AML-193 (cell line): ENCODE data around the gene MKS1.
A peak's percentile ranks its signal among the peaks of the same experiment; 100 is the strongest.

Source experiments
- DNase-seq, 2 experiments: peaks; one replicate each; lab custom pipeline; 2025; lab: John Stamatoyannopoulos, UW

MKS1 gene

DNA sequence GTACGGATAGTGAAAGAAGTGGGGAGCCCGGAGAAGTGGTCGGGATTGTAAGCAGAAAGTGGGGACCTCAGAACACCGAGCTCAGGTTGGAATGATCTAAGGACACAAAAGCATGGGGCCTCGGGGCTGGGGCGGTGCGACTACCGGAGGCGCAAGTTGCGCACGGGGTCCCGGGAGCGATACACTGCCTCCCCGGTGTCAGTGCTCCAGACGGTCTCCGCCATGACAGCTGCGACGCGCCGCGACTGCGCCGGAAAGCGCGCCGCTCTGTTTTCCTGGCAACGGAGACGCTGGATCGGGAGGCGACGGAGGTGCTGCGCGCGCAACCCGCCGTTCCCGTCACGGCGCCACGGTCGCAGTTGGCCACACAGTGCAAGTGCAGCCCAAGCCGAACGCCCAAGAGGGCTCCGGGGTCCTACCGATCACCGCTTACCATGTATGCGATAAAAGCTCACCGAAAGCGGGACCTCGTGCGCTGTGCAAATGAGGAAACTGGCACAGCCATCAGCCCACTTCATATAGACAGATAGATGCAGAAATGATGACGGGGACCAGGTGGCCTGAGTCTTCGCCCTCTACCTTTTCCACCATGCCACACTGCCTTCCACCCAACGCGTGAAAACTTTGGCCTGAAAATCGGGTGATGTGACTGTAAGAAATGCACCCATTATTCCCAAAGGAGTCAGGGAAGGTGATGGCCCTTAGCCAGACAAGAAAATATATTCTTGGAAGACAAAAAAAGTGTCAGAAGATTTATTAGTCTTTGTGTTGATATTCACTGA lies at the start of gene MKS1:
Gene MKS1 (minus strand): TSS at position 249 of the 782 bp plus-strand sequence. CDS start 25 bp downstream, at position 224.
- peak; percentile 96 for DNase-seq

DNA sequence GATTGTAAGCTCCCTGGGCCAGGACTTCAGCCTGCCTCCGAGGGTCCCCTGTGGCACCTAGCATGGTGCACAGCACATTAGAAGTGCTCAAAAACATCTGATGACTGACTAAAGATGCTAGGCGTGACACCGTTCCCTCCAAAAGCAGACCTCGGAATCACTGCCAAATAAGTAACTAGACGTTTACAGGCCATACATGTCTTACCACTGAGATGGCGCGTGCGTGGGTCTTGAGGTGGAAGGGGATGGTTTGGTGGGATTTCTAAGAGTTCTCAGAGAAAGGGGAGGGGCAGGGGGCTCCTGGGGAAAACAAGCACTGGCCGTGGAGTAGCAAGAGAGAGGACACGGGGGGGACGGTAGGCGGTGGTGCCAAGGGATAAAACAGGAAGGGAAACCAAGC lies 49.3 kb upstream of the MKS1 start:
- DNase-seq: no peak

DNA sequence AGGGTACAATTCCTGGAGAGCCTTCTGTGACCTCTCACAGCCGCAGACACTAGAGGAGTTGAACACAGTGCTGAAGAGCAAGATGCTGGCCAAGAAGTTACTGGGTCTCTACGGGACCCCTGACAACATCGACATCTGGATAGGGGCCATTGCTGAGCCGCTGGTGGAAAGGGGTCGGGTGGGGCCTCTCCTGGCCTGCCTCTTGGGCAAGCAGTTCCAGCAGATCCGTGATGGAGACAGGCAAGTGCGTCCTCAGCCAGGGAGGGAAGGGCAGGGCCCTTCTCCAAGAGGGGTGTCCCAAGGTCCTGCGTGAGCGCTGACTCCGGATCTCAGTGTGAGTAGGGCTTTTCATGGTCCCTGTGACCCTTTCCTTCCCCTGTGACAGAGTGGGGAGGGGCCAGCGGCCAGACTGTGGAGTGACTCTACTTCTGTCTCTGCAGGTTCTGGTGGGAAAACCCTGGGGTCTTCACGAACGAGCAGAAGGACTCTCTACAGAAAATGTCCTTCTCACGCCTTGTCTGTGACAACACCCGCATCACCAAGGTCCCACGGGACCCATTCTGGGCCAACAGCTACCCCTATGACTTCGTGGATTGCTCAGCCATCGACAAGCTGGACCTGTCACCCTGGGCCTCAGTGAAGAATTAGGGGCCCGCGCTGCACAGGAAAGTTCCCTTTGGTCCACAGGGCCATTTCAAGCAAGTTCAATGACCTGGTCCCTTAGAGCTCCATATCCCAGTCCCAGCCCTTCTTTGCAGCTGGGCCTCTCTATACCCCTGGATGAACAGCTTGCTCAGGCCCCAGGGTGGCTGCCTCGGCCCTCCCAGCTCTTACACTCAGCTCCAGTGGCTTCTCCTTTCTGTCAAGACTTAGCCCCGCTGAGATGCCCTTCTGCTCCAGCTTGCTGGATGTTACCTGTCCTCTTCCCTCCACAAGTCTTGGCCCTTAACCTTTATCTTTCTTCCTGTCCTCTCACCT lies 48.6 kb upstream of the MKS1 start:
- DNase-seq: no peak

DNA sequence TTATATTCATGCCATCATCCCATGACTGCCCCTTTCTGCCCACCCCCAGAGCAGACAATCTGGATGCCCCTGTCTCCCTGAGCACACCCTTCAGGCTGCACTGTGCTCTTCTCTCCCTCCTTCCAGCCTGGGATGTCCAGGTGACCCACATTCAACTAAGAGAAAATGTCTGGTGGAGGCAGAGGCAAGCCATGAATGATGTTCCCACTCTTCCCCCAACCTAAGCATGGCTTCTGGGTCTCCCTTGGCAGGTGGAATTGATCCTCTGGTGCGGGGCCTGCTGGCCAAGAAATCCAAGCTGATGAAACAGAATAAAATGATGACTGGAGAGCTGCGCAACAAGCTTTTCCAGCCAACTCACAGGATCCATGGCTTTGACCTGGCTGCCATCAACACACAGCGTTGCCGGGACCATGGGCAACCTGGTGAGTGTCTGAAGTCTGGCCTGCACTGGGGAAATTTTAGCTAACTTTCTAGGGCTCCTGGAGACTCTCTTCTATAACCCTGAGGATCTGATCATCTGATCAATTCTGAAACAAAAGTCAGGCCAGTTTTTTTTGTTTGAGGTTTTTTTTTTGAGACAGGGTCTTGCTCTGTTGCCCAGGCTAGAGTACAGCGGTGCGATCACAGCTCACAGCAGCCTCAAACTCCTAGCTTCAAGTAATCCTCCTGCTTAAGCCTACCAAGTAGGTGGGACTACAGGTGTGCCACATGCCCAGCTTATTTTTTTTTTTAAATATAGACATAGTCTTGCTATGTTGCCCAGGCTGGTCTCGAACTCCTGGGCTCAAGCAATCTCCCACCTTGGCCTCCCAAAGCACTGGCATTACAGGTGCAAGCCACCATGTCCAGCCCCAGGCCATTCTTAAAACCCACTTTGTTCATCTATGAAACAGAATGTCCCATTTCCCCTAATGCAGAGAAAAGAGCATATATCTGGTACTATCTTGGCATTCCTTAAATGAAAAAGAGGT lies 47.1 kb upstream of the MKS1 start:
- DNase-seq: no peak

DNA sequence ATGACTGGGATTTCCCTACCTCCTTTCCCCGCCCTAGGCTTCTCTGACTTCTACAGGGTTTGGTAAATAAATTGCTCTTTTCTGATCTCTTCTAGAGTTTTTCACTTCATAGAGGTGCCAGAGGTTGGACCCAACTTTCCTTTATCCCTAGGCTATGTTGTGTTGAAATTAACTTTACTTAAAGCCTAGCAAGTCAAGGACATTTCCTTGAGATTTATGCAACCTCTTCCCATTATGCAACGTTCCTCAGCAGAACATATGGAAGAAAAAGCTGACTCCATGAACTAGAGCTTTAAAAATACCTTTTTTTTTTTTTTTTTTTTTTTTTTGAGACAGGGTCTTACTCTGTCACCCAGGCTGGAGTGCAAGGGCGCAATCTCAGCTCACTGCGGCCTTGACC lies 46.2 kb upstream of the MKS1 start:
- DNase-seq: peak; percentile 44 to 45

DNA sequence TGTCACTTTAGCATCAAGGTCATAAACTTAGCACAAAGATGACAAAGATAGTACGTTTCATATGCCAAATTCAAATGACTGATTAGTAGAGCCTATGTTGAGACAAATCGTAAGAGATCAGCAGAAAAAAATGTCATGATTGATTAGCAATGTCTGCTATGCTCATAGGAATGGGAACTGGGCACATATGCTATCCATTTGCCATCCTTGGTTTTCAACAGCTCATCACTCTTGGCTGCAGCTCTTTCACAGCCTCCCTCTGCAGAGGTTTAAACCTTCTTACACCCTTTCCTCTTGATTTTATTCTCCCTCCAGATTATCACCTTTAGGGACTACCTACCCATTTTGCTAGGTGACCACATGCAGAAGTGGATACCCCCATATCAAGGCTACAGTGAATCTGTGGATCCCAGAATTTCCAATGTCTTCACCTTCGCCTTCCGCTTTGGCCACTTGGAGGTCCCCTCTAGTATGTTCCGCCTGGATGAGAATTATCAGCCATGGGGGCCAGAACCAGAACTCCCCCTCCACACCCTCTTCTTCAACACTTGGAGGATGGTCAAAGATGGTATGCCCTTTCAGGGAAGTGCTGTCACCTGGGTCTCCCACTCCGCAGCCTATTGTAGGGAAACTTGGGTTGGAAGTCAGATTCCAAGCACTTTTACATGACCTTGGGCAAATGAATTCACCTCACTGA lies 45.5 kb upstream of the MKS1 start:
- DNase-seq: no peak

DNA sequence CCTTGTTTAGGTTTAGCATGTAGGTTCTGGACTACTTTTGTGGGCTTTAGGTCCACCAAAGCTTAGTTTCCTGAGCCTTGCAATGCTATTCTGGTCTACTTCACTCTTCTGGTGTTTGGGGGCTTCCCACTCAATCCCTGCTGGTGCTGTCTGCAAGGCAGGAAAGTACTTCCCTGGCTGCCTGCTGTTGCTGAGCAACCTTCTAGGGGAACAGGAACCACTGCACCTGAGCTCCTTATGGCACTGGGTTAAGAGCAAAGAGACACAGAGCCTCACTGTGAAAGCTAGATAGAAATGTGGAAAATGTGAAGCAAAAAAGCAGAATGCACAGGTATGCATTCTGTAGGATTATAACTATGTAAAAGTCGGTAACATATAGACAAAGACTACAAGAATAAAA lies 44.7 kb upstream of the MKS1 start:
- DNase-seq: no peak

DNA sequence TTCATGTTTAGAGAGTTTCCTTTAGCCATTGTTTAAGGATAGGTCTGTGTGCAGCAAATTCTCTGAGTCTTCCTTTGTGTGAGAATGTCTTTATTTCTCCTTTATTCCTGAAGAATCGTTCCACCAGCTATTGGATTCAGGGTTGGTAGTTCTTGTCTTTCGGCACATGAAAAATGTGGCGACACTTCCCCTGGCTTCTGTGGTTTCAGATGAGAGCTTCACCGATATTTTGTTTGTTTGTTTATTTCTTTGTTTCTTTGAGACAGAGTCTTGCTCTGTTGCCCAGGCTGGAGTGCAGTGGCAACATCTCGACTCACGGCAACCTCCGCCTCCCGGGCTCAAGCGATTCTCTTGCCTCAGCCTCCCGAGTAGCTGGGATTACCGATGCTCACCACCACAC lies 43.1 kb upstream of the MKS1 start:
- no peak for DNase-seq

DNA sequence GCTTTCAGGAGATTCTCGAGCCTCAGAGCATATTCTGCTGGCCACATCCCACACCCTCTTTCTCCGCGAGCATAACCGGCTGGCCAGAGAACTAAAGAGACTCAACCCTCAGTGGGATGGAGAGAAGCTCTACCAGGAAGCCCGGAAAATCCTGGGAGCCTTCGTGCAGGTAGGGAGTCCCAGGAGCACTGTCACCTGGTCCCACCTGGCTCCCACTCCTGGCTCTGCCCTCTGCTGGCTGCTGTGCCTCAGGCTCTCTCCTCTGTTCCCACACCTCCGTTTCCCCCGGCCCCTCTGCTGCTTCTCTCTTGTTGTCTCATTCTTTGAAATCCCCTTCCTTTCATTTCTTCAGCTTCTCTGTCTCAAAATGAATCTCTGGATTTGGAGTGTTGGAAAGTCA lies 35.7 kb upstream of the MKS1 start:
- DNase-seq: no peak

DNA sequence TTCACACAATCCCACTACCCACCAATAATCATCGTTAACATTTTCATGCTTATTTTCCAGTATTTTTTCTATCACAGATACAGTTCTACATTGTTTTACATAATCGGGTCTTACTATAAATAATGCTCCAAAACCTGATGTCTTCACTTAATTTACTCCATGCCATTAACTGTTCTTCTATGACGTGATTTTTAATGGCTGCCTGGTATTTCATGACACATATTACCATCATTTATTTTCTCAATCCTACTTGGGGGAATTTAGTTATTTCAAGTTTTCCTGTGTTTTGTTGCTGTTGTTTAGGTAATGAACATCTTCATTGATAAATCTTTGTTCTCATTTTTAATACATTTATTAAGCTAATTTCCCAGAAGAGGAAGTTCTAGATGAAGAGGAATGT lies 34.0 kb upstream of the MKS1 start:
- DNase-seq: no peak

DNA sequence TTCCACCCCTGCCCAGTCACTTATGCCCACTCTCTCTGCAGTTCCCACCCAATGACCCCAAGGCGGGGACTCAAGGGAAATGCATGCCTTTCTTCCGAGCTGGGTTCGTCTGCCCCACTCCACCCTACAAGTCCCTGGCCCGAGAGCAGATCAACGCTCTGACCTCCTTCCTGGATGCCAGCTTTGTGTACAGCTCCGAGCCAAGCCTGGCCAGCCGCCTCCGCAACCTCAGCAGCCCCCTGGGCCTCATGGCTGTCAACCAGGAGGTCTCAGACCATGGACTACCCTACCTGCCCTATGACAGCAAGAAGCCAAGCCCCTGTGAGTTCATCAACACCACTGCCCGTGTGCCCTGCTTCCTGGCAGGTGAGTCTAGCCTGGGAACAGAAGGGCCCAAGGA lies 33.1 kb upstream of the MKS1 start:
- no peak for DNase-seq

DNA sequence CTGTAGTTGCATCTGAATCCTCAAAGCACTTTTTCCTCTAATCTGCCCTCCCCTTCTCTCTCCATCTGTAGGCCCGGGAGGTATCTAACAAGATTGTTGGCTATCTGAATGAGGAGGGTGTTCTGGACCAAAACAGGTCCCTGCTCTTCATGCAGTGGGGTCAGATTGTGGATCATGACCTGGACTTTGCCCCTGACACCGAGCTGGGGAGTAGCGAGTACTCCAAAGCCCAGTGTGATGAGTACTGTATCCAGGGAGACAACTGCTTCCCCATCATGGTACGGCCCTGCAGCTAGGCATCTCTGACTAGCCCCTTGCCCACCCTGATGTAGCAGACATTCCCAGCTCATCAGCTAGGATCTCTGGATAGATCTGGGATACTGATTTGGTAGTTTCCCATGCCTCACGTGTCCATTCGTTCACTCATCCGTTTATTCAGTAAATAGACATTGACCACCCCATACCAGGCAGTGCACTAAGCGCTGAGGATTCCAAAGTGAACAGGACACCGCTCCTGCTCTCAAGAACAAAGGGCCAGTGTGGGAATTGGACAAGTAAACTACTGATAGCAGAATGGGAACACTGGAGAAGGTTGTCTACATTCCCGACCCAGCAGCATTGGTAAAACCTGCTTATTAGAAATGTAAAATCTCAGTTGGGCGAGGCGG lies 31.4 kb upstream of the MKS1 start:
- DNase-seq: no peak

DNA sequence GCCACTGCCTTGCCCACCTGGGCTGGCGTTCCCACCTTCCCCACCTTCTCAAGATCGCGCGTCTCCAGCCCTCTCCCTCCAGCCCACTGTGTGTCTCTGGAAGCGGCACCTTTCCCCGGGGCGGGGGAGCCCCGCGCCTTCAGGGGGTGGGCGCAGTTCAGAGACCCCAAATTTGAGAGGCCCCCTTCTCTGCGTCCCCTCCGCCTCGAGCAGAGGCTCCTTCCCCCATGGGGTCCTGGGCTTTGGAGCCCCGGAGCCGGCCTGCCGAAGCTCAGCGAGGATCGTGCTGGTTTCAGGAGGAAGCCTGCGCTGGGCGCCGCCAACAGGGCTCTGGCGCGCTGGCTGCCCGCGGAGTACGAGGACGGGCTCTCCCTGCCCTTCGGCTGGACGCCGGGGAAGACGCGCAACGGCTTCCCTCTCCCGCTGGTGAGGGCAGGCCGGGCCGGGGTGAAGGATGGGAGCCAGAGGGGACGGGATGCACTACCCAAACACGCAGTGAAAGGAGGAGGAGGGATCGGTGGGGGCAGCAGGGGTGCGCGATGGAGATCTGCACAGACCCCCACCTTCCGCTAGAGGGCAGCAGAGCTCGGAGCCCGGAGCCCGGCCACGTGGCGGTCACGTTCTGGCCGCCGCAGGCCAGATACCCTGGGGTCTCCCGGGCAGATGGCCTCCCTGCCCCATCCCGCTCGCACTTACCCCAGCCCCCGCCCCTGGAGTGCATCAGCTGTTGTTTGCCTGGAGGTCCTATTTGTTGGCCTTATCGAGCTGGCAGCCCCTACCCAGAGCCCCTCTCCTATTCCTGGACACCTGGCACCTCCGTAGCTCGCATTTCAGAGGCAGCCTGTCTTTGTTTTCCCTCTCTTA lies 30.4 kb upstream of the MKS1 start:
- peak; percentile 71 to 72 for DNase-seq

DNA sequence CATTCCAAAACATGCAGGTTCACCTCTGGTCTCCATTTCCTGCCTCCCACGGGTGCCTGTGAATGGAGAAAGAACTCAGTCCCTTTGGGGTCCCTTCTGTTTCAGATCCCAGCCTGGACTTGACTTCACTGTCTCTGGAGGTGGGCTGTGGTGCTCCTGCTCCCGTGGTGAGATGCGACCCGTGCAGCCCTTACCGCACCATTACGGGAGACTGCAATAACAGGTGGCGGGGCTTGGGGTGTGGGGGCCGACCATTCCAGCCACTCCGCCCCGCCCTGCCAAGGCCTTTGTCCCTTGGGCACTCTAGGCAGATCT lies 29.9 kb upstream of the MKS1 start:
- DNase-seq: no peak

DNA sequence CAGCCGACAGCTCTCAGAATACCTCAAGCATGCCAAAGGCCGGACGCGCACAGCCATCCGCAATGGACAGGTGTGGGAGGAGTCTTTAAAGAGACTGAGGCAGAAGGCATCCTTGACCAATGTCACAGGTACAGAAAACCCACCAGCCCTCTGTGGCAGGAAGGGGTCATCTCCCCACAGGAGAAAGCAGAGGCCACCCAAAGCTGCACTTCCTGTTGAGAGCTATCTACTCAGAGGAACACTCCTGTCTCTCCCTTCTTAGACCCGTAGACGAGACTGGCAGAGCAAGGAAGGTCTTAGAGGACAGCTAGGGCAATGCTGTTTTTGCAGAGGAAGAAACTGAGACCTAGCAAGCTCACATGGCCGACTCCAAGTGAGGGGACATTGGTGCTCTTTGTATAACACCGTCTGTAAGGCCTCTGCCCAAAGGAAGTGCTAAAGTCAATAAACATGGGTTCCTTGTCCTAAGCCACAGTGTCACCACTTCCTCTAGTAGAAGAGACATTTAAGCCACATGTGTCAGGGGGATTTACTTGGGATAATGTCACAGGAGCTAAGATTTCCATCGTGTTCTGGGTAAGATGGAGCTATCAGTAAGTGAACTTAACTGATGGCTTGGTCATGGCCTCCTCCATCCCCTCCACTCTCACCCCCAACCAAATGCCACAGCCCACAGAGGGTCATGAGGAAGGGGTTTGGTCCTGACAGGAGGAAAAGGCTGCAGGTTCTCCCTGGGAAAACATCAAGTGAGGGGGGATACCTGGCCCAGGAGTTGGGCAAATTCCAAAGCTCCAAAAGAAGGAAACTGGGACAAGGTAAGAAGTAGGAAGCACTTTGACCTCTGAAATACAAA lies 28.7 kb upstream of the MKS1 start:
- DNase-seq: peak; percentile 33 to 35

DNA sequence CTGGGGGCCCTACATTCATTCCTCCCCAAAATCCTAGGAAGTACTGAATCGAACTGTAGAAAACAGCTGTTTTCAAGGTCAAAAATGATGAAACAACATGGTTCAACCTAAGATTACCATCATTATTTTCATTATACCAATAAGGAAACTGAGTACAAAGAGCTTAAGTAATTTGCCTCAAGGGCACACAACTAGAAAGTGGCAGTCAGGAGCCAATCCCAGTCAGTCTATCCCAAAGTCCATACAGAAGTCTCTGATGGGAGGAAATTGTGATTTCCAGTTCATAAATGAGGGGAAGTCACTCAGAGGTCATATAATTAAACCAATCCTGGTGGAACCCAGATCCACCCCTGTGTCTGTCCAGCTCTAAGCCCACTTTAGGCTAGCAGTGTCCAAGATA lies 27.7 kb upstream of the MKS1 start:
- no peak for DNase-seq

DNA sequence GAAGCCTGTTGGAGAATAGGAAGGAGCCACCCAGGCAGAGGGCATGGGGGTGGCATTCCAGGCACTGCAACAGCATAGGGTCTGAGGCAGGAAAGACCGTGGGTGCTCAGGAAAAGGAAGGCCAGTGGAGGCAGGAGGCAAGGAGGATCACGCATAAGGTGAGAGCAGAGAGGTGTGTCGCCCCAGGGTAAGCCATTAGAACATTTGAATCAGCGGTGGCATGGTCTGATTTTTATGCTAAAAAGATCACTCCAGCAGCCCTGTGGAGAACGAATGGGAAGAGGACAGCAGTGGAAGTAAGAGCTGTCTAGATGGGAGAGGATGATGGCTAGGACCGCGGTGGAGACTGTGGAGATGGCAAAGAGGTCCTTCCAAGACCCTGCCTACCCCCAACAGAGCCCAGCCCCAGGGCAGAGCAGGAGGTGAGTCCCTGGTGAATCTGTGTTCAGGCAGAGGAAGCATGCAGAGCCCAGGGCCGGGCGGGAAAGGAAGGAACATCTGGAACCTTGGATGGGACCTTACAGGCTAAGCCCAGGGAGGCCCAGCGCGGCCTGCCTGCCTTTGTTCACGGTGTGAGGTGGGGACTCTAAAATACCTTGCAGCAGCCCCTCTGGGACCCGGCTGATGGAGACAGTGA lies 27.2 kb upstream of the MKS1 start:
- DNase-seq: no peak

DNA sequence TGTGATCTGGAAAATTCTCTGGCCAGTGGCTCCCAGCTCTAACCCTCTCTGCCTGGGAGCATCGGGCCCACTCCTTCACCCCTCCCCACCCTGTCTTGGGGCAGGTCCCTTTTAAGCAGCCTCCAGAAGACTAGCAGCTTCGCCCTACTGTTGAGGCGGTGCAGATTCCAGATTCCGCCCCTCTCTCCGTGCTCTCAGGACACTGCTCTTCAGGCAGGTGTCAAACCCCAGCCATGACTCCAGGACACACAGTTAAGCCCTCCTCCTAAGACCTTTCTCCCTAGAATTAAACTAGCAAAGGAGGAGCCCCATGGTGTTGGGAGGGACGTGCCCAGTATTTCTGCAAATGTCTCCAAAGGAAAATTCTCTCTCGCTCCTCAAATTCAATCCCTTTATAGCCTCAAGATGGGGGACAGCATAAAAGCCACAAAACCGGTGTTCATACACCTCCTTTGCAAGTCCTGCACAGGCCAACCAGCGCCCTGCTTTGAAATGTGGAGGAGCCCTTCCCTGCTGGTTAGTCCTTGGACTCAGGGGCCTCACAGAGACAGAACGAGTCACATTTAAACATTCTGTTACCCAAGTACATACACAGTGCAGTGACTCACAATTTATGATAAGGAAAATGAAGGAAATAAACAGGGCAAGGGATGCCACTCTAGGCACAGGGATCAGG lies 26.5 kb upstream of the MKS1 start:
- DNase-seq: no peak
